Adrenal gland (tissue), 5 donors: ENCODE data around the gene TVP23B.

ENCODE experiments used
- POLR2A ChIP-seq, 2 donors: fragments of 450-650 bp; IDR thresholded peaks; one replicate each; pipeline ENCODE4 v1.6.1; 2017; ENCODE audit warnings: antibody characterized with exemption in 2 of 2, mild to moderate bottlenecking in 2 of 2, moderate library complexity in 1 of 2
- TF ChIP-seq, protein P1 (sequence below), 6 experiments: fragments of 450-650 bp in 4 of 6; fragments of 200-600 bp in 2 of 6; sonication (generic) in 1 of 6; IDR thresholded peaks; 1 replicate in 5 of 6; 2 replicates in 1 of 6; pipeline versions ENCODE4 v1.5.1 to v1.8.0; 2016 to 2021; ENCODE audit warnings: antibody characterized with exemption in 6 of 6, mild to moderate bottlenecking in 2 of 6, moderate library complexity in 1 of 6
- donor health status: DM: no; HTN: no; CAD: no.

GRCh38 chr17:18848501-18848900 is 67.5 kb downstream of the TVP23B start:
- TF ChIP-seq, protein P1, sequence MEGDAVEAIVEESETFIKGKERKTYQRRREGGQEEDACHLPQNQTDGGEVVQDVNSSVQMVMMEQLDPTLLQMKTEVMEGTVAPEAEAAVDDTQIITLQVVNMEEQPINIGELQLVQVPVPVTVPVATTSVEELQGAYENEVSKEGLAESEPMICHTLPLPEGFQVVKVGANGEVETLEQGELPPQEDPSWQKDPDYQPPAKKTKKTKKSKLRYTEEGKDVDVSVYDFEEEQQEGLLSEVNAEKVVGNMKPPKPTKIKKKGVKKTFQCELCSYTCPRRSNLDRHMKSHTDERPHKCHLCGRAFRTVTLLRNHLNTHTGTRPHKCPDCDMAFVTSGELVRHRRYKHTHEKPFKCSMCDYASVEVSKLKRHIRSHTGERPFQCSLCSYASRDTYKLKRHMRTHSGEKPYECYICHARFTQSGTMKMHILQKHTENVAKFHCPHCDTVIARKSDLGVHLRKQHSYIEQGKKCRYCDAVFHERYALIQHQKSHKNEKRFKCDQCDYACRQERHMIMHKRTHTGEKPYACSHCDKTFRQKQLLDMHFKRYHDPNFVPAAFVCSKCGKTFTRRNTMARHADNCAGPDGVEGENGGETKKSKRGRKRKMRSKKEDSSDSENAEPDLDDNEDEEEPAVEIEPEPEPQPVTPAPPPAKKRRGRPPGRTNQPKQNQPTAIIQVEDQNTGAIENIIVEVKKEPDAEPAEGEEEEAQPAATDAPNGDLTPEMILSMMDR (IDR thresholded peaks at IDR 0.05): no peak
- TF ChIP-seq POLR2A (IDR thresholded peaks at IDR 0.05): no peak
